HG03103 (cell line): ENCODE data around the gene ALPL.

Experiments used
- ATAC-seq: cut with Tn5 transposase; IDR thresholded peaks from one replicate; pipeline ENCODE4 v1.9.1; 2021; ENCODE audit warnings: low read depth; ENCODE audit not compliant: unreplicated experiment

Gene ALPL

GRCh38 chr1:21525340-21525717 lies 16.1 kb downstream of the ALPL start:
- no peak for ATAC-seq

- ATAC-seq, result no peak
Observed at GRCh38 chr1:21526441-21526840, 17.2 kb downstream of the ALPL start.

- ATAC-seq, result no peak
Observed at GRCh38 chr1:21530368-21531016, 21.3 kb downstream of the ALPL start.

GRCh38 chr1:21531241-21531640 lies 22.0 kb downstream of the ALPL start:
- no peak for ATAC-seq

GRCh38 chr1:21532496-21532895 lies 23.3 kb downstream of the ALPL start:
- ATAC-seq, result no peak

GRCh38 chr1:21532992-21533534 lies 23.8 kb downstream of the ALPL start:
- ATAC-seq, result no peak

GRCh38 chr1:21534146-21534545 lies 24.9 kb downstream of the ALPL start:
- no peak for ATAC-seq

- ATAC-seq, result no peak
Observed at GRCh38 chr1:21534674-21535378, 25.6 kb downstream of the ALPL start.

GRCh38 chr1:21536218-21536617 lies 27.0 kb downstream of the ALPL start:
- no peak for ATAC-seq

- no peak for ATAC-seq
Observed at GRCh38 chr1:21537511-21537931, 28.3 kb downstream of the ALPL start.

- no peak for ATAC-seq
Observed at GRCh38 chr1:21537932-21538630, 28.9 kb downstream of the ALPL start.

- no peak for ATAC-seq
Observed at GRCh38 chr1:21539933-21540332, 30.7 kb downstream of the ALPL start.

GRCh38 chr1:21541329-21541728 lies 32.1 kb downstream of the ALPL start:
- no peak for ATAC-seq

GRCh38 chr1:21541835-21542234 lies 32.6 kb downstream of the ALPL start:
- no peak for ATAC-seq

- ATAC-seq, result no peak
Observed at GRCh38 chr1:21543598-21543997, 34.4 kb downstream of the ALPL start.

- ATAC-seq, result no peak
Observed at GRCh38 chr1:21544095-21544494, 34.9 kb downstream of the ALPL start.

- no peak for ATAC-seq
Observed at GRCh38 chr1:21546122-21546825, 37.1 kb downstream of the ALPL start.

GRCh38 chr1:21547876-21548275 lies 38.7 kb downstream of the ALPL start:
- no peak for ATAC-seq

GRCh38 chr1:21550097-21550496 lies 40.9 kb downstream of the ALPL start:
- no peak for ATAC-seq

- ATAC-seq, result no peak
Observed at GRCh38 chr1:21550866-21551475, 41.7 kb downstream of the ALPL start.
